ENCODE results near the gene OSBPL10.

Gene OSBPL10

DNA sequence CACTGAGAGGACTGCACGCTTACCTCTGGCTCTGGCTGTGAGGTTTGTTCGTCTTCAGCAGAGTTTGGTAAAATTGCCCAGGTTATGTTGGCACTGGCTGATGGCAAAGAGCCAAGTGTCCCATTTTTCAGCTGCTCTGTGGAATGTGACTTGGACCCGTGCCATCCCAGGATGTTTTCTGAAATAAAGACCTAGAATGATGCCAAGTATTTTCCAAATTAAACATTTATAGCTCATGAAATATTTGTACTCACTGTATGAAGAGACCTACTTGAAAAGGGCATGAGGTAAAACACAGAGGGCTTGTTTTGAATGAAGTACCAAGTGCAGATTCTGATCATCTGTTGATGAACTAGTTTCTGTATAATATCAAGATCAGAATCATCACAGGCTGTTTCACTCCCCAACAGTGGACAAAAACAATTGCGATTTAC is 247.8 kb downstream of the OSBPL10 start:
- in situ Hi-C loops (cut with MboI; ENCODE audit: low pct_unique_long_range_greater_than_20kb, low sequenced_read_pairs, unreplicated experiment) = no loop called here
- no peak for TF ChIP-seq CTCF (IDR thresholded peaks at IDR 0.05; ENCODE audit: extremely low read depth, insufficient read depth, missing control alignments)
- no peak for DNase-seq (ENCODE audit: low spot score)

GRCh38 chr3:31732548-31732947 is 248.5 kb downstream of the OSBPL10 start:
- no peak for TF ChIP-seq CTCF (IDR thresholded peaks at IDR 0.05; ENCODE audit: extremely low read depth, insufficient read depth, missing control alignments)
- no peak for DNase-seq (ENCODE audit: low spot score)
- in situ Hi-C loops (cut with MboI; ENCODE audit: low pct_unique_long_range_greater_than_20kb, low sequenced_read_pairs, unreplicated experiment) = no loop called here

GRCh38 chr3:31729573-31729972 is 251.5 kb downstream of the OSBPL10 start:
- in situ Hi-C loops (cut with MboI; ENCODE audit: low pct_unique_long_range_greater_than_20kb, low sequenced_read_pairs, unreplicated experiment) = no loop called here
- DNase-seq (ENCODE audit: low spot score) = no peak
- TF ChIP-seq CTCF (IDR thresholded peaks at IDR 0.05; ENCODE audit: extremely low read depth, insufficient read depth, missing control alignments) = no peak

DNA sequence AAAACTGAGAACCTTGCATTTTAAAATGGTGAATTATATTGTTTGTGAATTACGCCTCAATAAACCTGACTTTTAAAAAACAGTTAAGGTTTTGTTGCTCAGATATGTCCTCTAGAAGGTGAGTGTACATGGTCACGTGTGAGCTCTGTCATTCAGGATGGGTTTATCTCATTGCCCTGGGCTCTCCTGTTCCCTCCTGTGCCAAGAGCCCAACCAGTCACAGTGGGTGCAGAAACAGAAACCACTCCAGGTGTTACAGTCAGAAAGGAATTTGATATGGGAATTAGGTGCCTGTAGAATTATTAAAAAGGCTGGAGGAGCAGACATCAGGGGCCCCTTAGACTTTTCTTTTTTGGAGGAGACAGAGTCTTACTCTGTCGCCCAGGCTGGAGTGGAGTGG is 252.0 kb downstream of the OSBPL10 start:
- DNase-seq (ENCODE audit: low spot score) = no peak
- in situ Hi-C loops (cut with MboI; ENCODE audit: low pct_unique_long_range_greater_than_20kb, low sequenced_read_pairs, unreplicated experiment) = no loop called here
- TF ChIP-seq CTCF (IDR thresholded peaks at IDR 0.05; ENCODE audit: extremely low read depth, insufficient read depth, missing control alignments) = no peak

DNA sequence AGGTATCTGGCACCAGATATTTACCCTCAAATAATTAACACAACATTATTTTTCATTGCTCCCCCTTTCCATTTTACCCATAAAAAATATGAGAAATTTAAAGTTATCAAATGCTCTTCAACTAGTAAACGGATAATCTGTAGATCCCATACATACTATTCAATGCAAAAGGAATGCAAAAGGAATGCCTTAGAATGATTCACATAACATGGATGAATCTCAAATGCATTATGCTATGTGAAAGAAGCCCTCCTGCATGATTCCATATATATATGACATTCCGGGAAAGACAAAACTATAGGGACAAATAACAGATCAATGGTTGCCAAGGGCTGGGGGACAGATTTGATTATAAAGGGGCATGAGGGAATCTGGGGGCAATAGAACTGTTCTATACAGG is 252.7 kb downstream of the OSBPL10 start:
- no peak for TF ChIP-seq CTCF (IDR thresholded peaks at IDR 0.05; ENCODE audit: extremely low read depth, insufficient read depth, missing control alignments)
- DNase-seq (ENCODE audit: low spot score) = no peak
- in situ Hi-C loops (cut with MboI; ENCODE audit: low pct_unique_long_range_greater_than_20kb, low sequenced_read_pairs, unreplicated experiment) = no loop called here

DNA sequence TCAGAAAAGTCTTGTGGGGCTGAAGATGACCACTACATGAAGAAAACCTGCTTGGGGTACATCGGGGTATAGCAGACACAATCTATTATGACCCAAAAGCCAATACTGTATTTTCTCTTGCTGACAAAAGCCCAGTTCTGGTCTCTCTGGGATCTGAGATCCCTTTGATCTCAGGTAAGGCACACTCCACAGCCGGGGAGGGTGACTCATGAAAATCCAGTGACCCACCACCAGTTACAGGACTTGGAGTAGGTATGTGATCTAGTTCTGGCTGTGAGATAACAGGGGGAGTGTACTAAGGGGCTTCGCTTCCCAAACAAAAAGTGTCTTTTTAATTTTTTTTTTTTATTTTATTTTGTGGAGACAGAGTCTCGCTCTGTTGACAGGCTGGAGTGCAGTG is 255.1 kb downstream of the OSBPL10 start:
- in situ Hi-C loops (cut with MboI; ENCODE audit: low pct_unique_long_range_greater_than_20kb, low sequenced_read_pairs, unreplicated experiment) = no loop called here
- DNase-seq (ENCODE audit: low spot score) = no peak
- no peak for TF ChIP-seq CTCF (IDR thresholded peaks at IDR 0.05; ENCODE audit: extremely low read depth, insufficient read depth, missing control alignments)

GRCh38 chr3:31725568-31725967 is 255.5 kb downstream of the OSBPL10 start:
- no peak for DNase-seq (ENCODE audit: low spot score)
- TF ChIP-seq CTCF (IDR thresholded peaks at IDR 0.05; ENCODE audit: extremely low read depth, insufficient read depth, missing control alignments) = no peak
- in situ Hi-C loops (cut with MboI; ENCODE audit: low pct_unique_long_range_greater_than_20kb, low sequenced_read_pairs, unreplicated experiment) = no loop called here

Measured in GM13977 (cell line).